ENCODE data around the gene CYFIP1.

DNA sequence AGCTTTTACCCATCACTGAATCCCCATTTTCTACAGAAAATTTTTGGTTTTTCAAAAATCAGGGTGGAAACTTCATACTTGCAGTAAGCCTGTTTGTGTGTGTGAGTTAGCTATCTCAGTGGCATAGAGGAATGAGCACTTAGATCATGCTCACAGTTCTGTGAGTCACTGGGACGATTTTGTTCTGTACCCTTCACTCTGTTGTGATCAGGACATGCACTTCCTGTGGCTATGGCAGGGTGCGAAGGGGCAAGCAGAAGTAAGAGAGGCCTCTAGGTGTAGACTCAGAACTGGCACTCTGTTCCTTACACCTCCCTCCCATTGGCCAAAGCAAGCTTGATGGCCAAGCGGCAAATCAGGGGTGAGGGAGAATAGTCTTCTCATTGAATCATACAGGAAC is 130.1 kb downstream of the CYFIP1 start:
- no peak for TF ChIP-seq EZH2 (IDR thresholded peaks at IDR 0.05; ENCODE audit: insufficient read depth, low read length)
- TF ChIP-seq, protein P1, sequence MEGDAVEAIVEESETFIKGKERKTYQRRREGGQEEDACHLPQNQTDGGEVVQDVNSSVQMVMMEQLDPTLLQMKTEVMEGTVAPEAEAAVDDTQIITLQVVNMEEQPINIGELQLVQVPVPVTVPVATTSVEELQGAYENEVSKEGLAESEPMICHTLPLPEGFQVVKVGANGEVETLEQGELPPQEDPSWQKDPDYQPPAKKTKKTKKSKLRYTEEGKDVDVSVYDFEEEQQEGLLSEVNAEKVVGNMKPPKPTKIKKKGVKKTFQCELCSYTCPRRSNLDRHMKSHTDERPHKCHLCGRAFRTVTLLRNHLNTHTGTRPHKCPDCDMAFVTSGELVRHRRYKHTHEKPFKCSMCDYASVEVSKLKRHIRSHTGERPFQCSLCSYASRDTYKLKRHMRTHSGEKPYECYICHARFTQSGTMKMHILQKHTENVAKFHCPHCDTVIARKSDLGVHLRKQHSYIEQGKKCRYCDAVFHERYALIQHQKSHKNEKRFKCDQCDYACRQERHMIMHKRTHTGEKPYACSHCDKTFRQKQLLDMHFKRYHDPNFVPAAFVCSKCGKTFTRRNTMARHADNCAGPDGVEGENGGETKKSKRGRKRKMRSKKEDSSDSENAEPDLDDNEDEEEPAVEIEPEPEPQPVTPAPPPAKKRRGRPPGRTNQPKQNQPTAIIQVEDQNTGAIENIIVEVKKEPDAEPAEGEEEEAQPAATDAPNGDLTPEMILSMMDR (IDR thresholded peaks at IDR 0.05; ENCODE audit: insufficient read depth, low read depth, low read length), result no peak

Measured in astrocyte (in vitro differentiated cells and primary cell).